Osteoblast (primary cell): ENCODE data around the gene CD79A. TPM values are rescaled to one million over a fixed set of nuclear protein-coding genes. Genes with fewer than 3 reads are reported as not detected.

Source experiments
- DNase-seq: peaks from one replicate; pipeline ENCODE4 v3.0.0; 2011; ENCODE audit warnings: low spot score, mixed read lengths; ENCODE audit not compliant: insufficient read length; ENCODE audit errors: missing footprints
- H2AFZ ChIP-seq: 2 replicates; pipeline ENCODE4 v1.6.0; 2011; ENCODE audit warnings: mild to moderate bottlenecking, low read length
- H3K27ac ChIP-seq: 2 replicates; pipeline ENCODE4 v1.5.1; 2011; ENCODE audit warnings: mild to moderate bottlenecking, low read depth, low read length, moderate library complexity
- H3K27me3 ChIP-seq: 2 replicates; pipeline ENCODE4 v1.6.0; 2012; ENCODE audit warnings: mild to moderate bottlenecking, control low read depth, inconsistent platforms, low read length, moderate library complexity; ENCODE audit not compliant: insufficient read depth
- H3K36me3 ChIP-seq: 2 replicates; pipeline ENCODE4 v1.5.1; 2011; ENCODE audit warnings: mild to moderate bottlenecking, low read length, control low read depth, moderate library complexity; ENCODE audit not compliant: insufficient read depth
- H3K4me1 ChIP-seq: 2 replicates; pipeline ENCODE4 v1.5.1; 2011; ENCODE audit warnings: mild to moderate bottlenecking, low read length, control low read depth, moderate library complexity; ENCODE audit not compliant: insufficient read depth
- H3K4me2 ChIP-seq: 2 replicates; pipeline ENCODE4 v1.6.0; 2011; ENCODE audit warnings: mild to moderate bottlenecking, low read length; ENCODE audit not compliant: insufficient read depth
- H3K4me3 ChIP-seq: fragments of 200-600 bp; sonication (generic); 3 replicates; pipeline ENCODE4 v1.5.1; 2012; ENCODE audit warnings: mild to moderate bottlenecking, low read length, inconsistent platforms; ENCODE audit not compliant: insufficient read depth
- H3K79me2 ChIP-seq: 2 replicates; pipeline ENCODE4 v1.6.0; 2012; ENCODE audit warnings: mild to moderate bottlenecking, low read length, control low read depth, inconsistent platforms; ENCODE audit not compliant: insufficient read depth
- H3K9me3 ChIP-seq: 2 replicates; pipeline ENCODE4 v1.5.1; 2011; ENCODE audit warnings: low read depth, low read length, control low read depth
- H4K20me1 ChIP-seq: 2 replicates; pipeline ENCODE4 v1.6.0; 2012; ENCODE audit warnings: mild to moderate bottlenecking, low read length, control low read depth; ENCODE audit not compliant: insufficient read depth
- CTCF ChIP-seq: IDR thresholded peaks from 2 replicates; pipeline ENCODE4 v1.5.1; 2011; ENCODE audit warnings: mild to moderate bottlenecking, low read depth, low read length, moderate library complexity; ENCODE audit errors: extremely low read depth
- total RNA-seq: library from RNA; depleted of rRNA; stranded (reverse); fragments of >200 nt; gene quantifications from 2 replicates; pipeline ENCODE4 v1.2.3, GENCODE V29; 2012

CD79A gene
- total RNA-seq, 1 donor = 0.36 TPM

- no peak for DNase-seq
- TF ChIP-seq CTCF = no peak
- Histone ChIP-seq H2AFZ (no peak overlapping the region), H3K79me2 (no peaks in the 10 kb centered on the region), H3K9me3 (no peaks in the 10 kb centered on the region), H4K20me1 (peaks cover 5% of the 10 kb centered on the region), H3K27ac (no peak overlapping the region), H3K36me3 (peaks cover 52% of the 10 kb centered on the region), H3K4me1 (no peaks in the 10 kb centered on the region), H3K4me2 (no peak overlapping the region), H3K4me3 (no peak overlapping the region), H3K27me3 (no peaks in the 10 kb centered on the region)
Measured at GRCh38 chr19:41898235-41898634, 21.2 kb downstream of the CD79A start.

GRCh38 chr19:41901707-41902360, 24.8 kb downstream of the CD79A start:
- Histone ChIP-seq H3K4me2 (no peak overlapping the region), H3K27ac (no peak overlapping the region), H4K20me1 (peaks cover 9% of the 10 kb centered on the region), H3K9me3 (no peaks in the 10 kb centered on the region), H3K4me3 (no peak overlapping the region), H3K36me3 (peaks cover 58% of the 10 kb centered on the region), H3K79me2 (no peaks in the 10 kb centered on the region), H3K27me3 (no peaks in the 10 kb centered on the region), H2AFZ (no peak overlapping the region), H3K4me1 (no peaks in the 10 kb centered on the region)
- TF ChIP-seq CTCF = no peak
- no peak for DNase-seq

- Histone ChIP-seq H3K27me3 (no peaks in the 10 kb centered on the region), H4K20me1 (peaks cover 9% of the 10 kb centered on the region), H3K9me3 (no peaks in the 10 kb centered on the region), H3K79me2 (no peaks in the 10 kb centered on the region), H3K36me3 (peaks cover 63% of the 10 kb centered on the region), H2AFZ (no peak overlapping the region), H3K4me2 (no peak overlapping the region), H3K27ac (no peak overlapping the region), H3K4me3 (no peak overlapping the region), H3K4me1 (no peaks in the 10 kb centered on the region)
- DNase-seq = no peak
- TF ChIP-seq CTCF = no peak
Measured at GRCh38 chr19:41902594-41902993, 25.5 kb downstream of the CD79A start.

GRCh38 chr19:41903193-41903953, 26.3 kb downstream of the CD79A start:
- Histone ChIP-seq H3K4me2 (no peak overlapping the region), H3K4me3 (no peak overlapping the region), H3K36me3 (peaks cover 55% of the 10 kb centered on the region), H2AFZ (no peak overlapping the region), H3K9me3 (no peaks in the 10 kb centered on the region), H3K27me3 (no peaks in the 10 kb centered on the region), H4K20me1 (peaks cover 9% of the 10 kb centered on the region), H3K27ac (no peak overlapping the region), H3K4me1 (no peaks in the 10 kb centered on the region), H3K79me2 (no peaks in the 10 kb centered on the region)
- no peak for TF ChIP-seq CTCF
- DNase-seq = no peak
